Measurements from ENCODE around the gene FBXO11. TPM values are rescaled to one million over a fixed set of nuclear protein-coding genes. Genes with fewer than 3 reads are reported as not detected.

FBXO11 gene
- total RNA-seq, 1 donor from 2014 or later, result 36.7 TPM

GRCh38 chr2:47876912-47877311 lies 29.4 kb downstream of the FBXO11 start:
- TF ChIP-seq CTCF (conservative IDR thresholded peaks at IDR 0.05; ENCODE audit: low read depth, low read length), result no peak
- no peak for DNase-seq (ENCODE audit: low read depth)
- H3K4me3 ChIP-seq (ENCODE audit: low read depth, low read length), result no peak overlapping the region

- no peak for TF ChIP-seq CTCF (conservative IDR thresholded peaks at IDR 0.05; ENCODE audit: low read depth, low read length)
- H3K4me3 ChIP-seq (ENCODE audit: low read depth, low read length), result no peak overlapping the region
- no peak for DNase-seq (ENCODE audit: low read depth)
These were observed 33.4 kb downstream of the FBXO11 start for GRCh38 chr2:47872941-47873340.

- DNase-seq (ENCODE audit: low read depth), result no peak
- H3K4me3 ChIP-seq (ENCODE audit: low read depth, low read length), result no peak overlapping the region
- no peak for TF ChIP-seq CTCF (conservative IDR thresholded peaks at IDR 0.05; ENCODE audit: low read depth, low read length)
These were observed 35.4 kb downstream of the FBXO11 start for GRCh38 chr2:47870641-47871540.

GRCh38 chr2:47869859-47870595 lies 36.3 kb downstream of the FBXO11 start:
- no peak for DNase-seq (ENCODE audit: low read depth)
- no peak overlapping the region for H3K4me3 ChIP-seq (ENCODE audit: low read depth, low read length)
- no peak for TF ChIP-seq CTCF (conservative IDR thresholded peaks at IDR 0.05; ENCODE audit: low read depth, low read length)

GRCh38 chr2:47868611-47869352 lies 37.5 kb downstream of the FBXO11 start:
- TF ChIP-seq CTCF (conservative IDR thresholded peaks at IDR 0.05; ENCODE audit: low read depth, low read length), result no peak
- no peak overlapping the region for H3K4me3 ChIP-seq (ENCODE audit: low read depth, low read length)
- DNase-seq (ENCODE audit: low read depth), result no peak

GRCh38 chr2:47867205-47867604 lies 39.1 kb downstream of the FBXO11 start:
- peak; percentile 66 for DNase-seq (ENCODE audit: low read depth)
- H3K4me3 ChIP-seq (ENCODE audit: low read depth, low read length), result no peak overlapping the region
- TF ChIP-seq CTCF (conservative IDR thresholded peaks at IDR 0.05; ENCODE audit: low read depth, low read length), result no peak

Data from epithelial cell of proximal tubule (primary cell).